Epithelial cell of proximal tubule (primary cell): ENCODE results near the gene CCDC188. TPM values are rescaled to one million over a fixed set of nuclear protein-coding genes. Genes with fewer than 3 reads are reported as not detected.

Experiments used
- DNase-seq: peaks from one replicate; pipeline ENCODE4 v3.0.0-alpha.2; 2011; ENCODE audit warnings: low read depth
- H3K4me3 ChIP-seq: 2 replicates; pipeline ENCODE4 v1.5.1; 2011; ENCODE audit warnings: low read depth, mild to moderate bottlenecking, low read length
- total RNA-seq: library from RNA; depleted of rRNA; stranded (reverse); fragments of >200 nt; gene quantifications from 2 replicates; pipeline ENCODE4 v1.2.3, GENCODE V29; 2015
- TF ChIP-seq, protein P1 (sequence below): conservative IDR thresholded peaks from 2 replicates; pipeline ENCODE4 v1.5.1; 2012; ENCODE audit warnings: low read depth, mild to moderate bottlenecking, low read length

The CCDC188 gene
- total RNA-seq, 1 donor from 2014 or later = not detected

- H3K4me3 ChIP-seq = no peak overlapping the region
- TF ChIP-seq, protein P1, sequence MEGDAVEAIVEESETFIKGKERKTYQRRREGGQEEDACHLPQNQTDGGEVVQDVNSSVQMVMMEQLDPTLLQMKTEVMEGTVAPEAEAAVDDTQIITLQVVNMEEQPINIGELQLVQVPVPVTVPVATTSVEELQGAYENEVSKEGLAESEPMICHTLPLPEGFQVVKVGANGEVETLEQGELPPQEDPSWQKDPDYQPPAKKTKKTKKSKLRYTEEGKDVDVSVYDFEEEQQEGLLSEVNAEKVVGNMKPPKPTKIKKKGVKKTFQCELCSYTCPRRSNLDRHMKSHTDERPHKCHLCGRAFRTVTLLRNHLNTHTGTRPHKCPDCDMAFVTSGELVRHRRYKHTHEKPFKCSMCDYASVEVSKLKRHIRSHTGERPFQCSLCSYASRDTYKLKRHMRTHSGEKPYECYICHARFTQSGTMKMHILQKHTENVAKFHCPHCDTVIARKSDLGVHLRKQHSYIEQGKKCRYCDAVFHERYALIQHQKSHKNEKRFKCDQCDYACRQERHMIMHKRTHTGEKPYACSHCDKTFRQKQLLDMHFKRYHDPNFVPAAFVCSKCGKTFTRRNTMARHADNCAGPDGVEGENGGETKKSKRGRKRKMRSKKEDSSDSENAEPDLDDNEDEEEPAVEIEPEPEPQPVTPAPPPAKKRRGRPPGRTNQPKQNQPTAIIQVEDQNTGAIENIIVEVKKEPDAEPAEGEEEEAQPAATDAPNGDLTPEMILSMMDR = no peak
- DNase-seq = no peak
Measured at GRCh38 chr22:20188567-20188877, 37.7 kb upstream of the CCDC188 start.

GRCh38 chr22:20187777-20188566 is 37.1 kb upstream of the CCDC188 start:
- DNase-seq = no peak
- TF ChIP-seq, protein P1 = no peak
- no peak overlapping the region for H3K4me3 ChIP-seq

- H3K4me3 ChIP-seq = no peak overlapping the region
- TF ChIP-seq, protein P1 = no peak
- DNase-seq = no peak
Measured at GRCh38 chr22:20186871-20187546, 36.2 kb upstream of the CCDC188 start.

GRCh38 chr22:20186183-20186870 is 35.5 kb upstream of the CCDC188 start:
- H3K4me3 ChIP-seq = no peak overlapping the region
- TF ChIP-seq, protein P1 = peak; percentile 20
- DNase-seq = no peak

DNA sequence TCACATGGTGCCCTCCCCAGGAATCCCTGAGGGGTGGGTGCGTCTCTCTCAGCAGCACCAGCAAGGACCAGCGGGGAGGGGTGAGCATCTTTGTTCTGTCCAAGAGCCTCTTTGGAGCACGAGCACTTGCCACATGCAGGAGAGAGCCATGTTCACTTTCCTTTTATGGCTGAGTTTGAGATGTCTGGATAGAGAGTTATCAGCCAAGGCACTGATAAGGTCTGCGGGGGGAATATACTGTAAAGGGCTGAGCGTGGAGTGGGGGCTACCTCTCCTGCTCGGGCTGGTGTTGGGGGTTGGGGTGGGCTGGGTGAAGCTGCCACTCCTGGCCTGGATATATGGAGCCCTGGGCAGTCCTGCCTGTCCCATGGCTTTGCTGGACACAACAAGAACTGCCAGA is 34.9 kb upstream of the CCDC188 start:
- DNase-seq = no peak
- no peak overlapping the region for H3K4me3 ChIP-seq

DNA sequence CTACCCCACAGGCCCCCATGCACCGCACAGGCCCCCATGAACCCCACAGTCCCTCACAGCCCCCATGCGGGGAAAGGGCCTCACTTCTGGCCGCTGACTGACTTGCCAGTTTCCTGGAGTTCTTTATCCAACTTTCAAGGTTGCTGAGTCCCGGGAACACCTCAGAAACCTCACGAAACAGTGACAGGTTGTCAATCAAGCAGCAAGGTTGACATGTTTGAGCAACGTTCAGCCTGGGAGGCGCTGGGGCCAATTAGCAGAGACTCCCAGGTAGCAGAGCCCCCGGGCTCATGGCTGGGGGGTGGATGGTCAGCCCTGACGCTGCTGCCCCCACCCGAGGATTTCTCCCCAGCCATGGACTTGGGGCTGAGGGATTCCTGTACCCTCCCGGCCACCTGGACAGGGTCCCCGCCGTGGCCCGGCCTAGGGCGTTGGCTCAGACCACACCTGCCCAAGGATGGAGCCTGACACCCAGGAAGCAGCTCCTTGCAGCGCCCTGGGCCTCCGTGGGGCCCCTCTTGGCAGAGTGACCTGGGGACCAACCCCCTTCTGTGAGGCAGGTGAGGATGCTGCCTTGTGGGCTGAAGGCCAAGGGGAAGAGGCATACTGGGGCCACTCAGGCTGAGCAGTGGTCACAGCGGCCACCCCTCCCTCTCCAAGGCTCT is 33.8 kb upstream of the CCDC188 start:
- TF ChIP-seq, protein P1 = no peak
- DNase-seq = no peak
- no peak overlapping the region for H3K4me3 ChIP-seq

More for the DNA sequence above, 34.9 kb upstream of the CCDC188 start:
- TF ChIP-seq, protein P1 = no peak
